Calu3 (cell line): Measurements from ENCODE around the gene KCNJ3. TPM values are rescaled to one million over a fixed set of nuclear protein-coding genes. Genes with fewer than 3 reads are reported as not detected.
A peak's percentile ranks its signal among the peaks of the same experiment; 100 is the strongest.

Experiments
- BruUV-seq: library from RNA; stranded (reverse); fragments of 400-500 nt; replicated peaks from 2 replicates; lab custom pipeline; 2021; lab: Mats Ljungman, UMichigan
- CTCF ChIA-PET: fragments of 300-600 bp; sonication (Branson Sonifier 250); formaldehyde crosslinking; loops from one replicate; lab custom pipeline; 2022; ENCODE audit warnings: antibody characterized with exemption; lab: Charles Lee
- DNase-seq: peaks from one replicate; pipeline ENCODE4 v3.0.0; 2022
- H3K27ac Mint-ChIP-seq: one replicate; pipeline ENCODE4 v1.8.0; 2022; ENCODE audit warnings: mixed read lengths; ENCODE audit not compliant: unreplicated experiment
- H3K27me3 Mint-ChIP-seq: one replicate; pipeline ENCODE4 v1.8.0; 2022; ENCODE audit warnings: mixed read lengths; ENCODE audit not compliant: unreplicated experiment
- H3K36me3 Mint-ChIP-seq: one replicate; pipeline ENCODE4 v1.8.0; 2022; ENCODE audit warnings: mild to moderate bottlenecking, moderate library complexity, mixed read lengths; ENCODE audit not compliant: insufficient read depth, unreplicated experiment
- H3K4me1 Mint-ChIP-seq: one replicate; pipeline ENCODE4 v1.8.0; 2022; ENCODE audit warnings: mild to moderate bottlenecking, low read depth, mixed read lengths; ENCODE audit not compliant: unreplicated experiment
- H3K4me3 Mint-ChIP-seq: one replicate; pipeline ENCODE4 v1.8.0; 2022; ENCODE audit warnings: mild to moderate bottlenecking, low read depth, moderate library complexity, mixed read lengths; ENCODE audit not compliant: unreplicated experiment
- H3K9me3 Mint-ChIP-seq: one replicate; pipeline ENCODE4 v1.8.0; 2022; ENCODE audit warnings: low read depth, mixed read lengths; ENCODE audit not compliant: unreplicated experiment
- intact Hi-C: fragments of 100-400 bp; cut with micrococcal nuclease; formaldehyde crosslinking; loops from one replicate; pipeline ENCODE4 v1.10.0; 2022; ENCODE audit not compliant: unreplicated experiment
- total RNA-seq: library from RNA; stranded (reverse); gene quantifications from 2 replicates; pipeline ENCODE4 v1.2.3, GENCODE V29; 2022
- TF ChIP-seq, protein P1 (sequence below): fragments of 200-600 bp; IDR thresholded peaks from one replicate; pipeline ENCODE4 v1.8.0; 2022; ENCODE audit warnings: antibody characterized with exemption; ENCODE audit not compliant: unreplicated experiment

KCNJ3 gene
- total RNA-seq, 1 experiment from 2014 or later, result 0.17 TPM

DNA sequence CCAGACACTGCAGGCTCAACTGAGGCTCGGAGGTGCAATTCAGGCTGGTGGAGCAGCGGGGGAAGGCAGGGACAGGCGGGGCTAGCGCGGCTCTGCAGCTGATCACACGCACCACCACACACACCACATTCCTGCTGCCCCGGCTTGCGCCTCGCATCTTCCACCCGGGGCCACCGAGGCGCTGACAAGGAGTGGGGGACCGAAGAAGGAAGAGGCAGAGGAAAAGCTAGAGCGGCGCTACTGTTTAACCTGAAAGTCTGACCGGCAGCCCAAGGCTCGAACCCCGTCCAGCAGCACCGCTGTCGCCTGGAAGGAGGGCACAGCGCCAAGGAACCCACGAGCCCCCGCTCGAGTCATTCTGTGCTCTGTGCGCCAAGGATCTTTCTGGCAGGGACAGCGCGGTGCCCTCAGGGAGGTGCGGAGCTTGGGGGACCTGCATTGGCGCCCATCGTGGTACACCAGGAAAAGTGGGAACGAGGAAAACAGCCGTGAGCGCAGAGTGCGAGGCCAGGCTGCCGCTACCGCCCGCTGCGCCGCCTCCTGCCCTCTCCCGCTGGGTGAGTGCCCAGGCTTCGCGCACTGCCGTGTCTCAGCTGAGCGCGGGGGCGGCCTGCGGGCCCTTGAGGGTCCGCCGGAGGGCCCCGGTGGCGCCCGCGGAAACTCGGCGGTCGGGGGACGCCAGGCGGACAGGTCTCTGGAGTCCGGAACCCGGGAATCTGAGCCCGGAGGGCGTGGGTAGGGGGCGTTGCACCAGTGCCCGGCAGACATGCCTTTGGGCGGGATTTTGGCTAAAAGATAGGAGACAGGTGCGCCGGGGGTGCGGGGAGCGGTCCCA, 860 bp upstream of the KCNJ3 start:
- Mint-ChIP-seq H3K4me3 (peak overlapping the region; percentile 89), H3K4me1 (peaks cover 8% of the 10 kb centered on the region), H3K27ac (peak overlapping the region; percentile 63), H3K9me3 (peaks cover 3% of the 10 kb centered on the region), H3K36me3 (peaks cover 11% of the 10 kb centered on the region), H3K27me3 (peaks cover 7% of the 10 kb centered on the region)
- TF ChIP-seq, protein P1, sequence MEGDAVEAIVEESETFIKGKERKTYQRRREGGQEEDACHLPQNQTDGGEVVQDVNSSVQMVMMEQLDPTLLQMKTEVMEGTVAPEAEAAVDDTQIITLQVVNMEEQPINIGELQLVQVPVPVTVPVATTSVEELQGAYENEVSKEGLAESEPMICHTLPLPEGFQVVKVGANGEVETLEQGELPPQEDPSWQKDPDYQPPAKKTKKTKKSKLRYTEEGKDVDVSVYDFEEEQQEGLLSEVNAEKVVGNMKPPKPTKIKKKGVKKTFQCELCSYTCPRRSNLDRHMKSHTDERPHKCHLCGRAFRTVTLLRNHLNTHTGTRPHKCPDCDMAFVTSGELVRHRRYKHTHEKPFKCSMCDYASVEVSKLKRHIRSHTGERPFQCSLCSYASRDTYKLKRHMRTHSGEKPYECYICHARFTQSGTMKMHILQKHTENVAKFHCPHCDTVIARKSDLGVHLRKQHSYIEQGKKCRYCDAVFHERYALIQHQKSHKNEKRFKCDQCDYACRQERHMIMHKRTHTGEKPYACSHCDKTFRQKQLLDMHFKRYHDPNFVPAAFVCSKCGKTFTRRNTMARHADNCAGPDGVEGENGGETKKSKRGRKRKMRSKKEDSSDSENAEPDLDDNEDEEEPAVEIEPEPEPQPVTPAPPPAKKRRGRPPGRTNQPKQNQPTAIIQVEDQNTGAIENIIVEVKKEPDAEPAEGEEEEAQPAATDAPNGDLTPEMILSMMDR, result no peak
- CTCF ChIA-PET, result no interaction called here
- intact Hi-C loops, result no loop called here
- BruUV-seq, result no TSS peak
- peak; percentile 35 for DNase-seq

- DNase-seq, result no peak
- TF ChIP-seq, protein P1, result no peak
- CTCF ChIA-PET, result interaction anchor here (0.6 kb wide), 1 partner anchor 12 kb away, joined by 3 read pairs; no protein-coding TSS in a partner anchor
- peak overlapping the region; percentile 89 for H3K4me3 Mint-ChIP-seq
- no peak overlapping the region for H3K27ac Mint-ChIP-seq
- intact Hi-C loops, result no loop called here
- peaks cover 7% of the 10 kb centered on the region for H3K27me3 Mint-ChIP-seq
- no TSS peak for BruUV-seq
- H3K9me3 Mint-ChIP-seq, result peaks cover 3% of the 10 kb centered on the region
- H3K4me1 Mint-ChIP-seq, result peaks cover 8% of the 10 kb centered on the region
- H3K36me3 Mint-ChIP-seq, result peaks cover 11% of the 10 kb centered on the region
Observed at GRCh38 chr2:154698721-154699574, 453 bp downstream of the KCNJ3 start.

DNA sequence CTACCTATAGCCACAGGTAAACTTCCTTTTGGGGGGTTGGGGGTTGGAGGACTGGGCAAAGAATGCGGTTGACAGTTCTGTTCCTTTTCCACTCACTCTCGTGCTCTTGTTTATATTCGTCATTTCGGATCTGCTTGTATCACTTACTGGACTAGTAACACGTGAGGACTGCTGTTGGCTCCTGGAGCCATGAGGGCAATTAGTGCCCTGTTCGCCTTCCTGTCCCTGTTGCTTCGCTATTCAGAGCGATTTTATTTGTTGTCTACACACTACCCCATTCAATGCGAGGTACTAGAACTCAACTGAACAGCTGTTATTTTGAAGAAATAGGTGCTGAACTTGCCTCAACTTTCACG, 1.1 kb downstream of the KCNJ3 start:
- Mint-ChIP-seq H3K4me1 (peaks cover 8% of the 10 kb centered on the region), H3K9me3 (peaks cover 3% of the 10 kb centered on the region), H3K27me3 (peaks cover 7% of the 10 kb centered on the region), H3K36me3 (peaks cover 11% of the 10 kb centered on the region), H3K27ac (no peak overlapping the region), H3K4me3 (peak overlapping the region; percentile 89)
- no TSS peak for BruUV-seq
- intact Hi-C loops, result no loop called here
- TF ChIP-seq, protein P1, result no peak
- no peak for DNase-seq
- CTCF ChIA-PET, result no interaction called here

DNA sequence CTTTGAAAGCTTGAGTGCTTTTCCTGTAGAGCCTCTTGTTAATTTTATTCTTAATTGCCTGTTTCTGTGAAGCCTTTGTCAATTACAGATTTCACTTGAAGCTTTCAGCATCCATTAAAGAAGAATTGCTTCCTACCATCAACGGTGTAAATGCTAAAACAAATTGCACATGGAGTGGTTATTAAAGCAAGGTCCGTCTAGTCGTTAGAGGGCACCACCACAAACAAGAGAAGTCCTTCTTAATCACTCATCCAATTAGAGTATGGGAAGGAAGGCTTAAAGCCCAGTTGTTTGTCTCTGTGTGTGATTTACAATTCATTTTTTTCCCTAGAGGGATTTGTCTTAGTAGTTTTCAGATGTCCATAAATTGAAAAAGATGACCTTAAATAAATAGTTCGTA, 1.6 kb downstream of the KCNJ3 start:
- Mint-ChIP-seq H3K9me3 (peaks cover 3% of the 10 kb centered on the region), H3K27me3 (peaks cover 7% of the 10 kb centered on the region), H3K27ac (no peak overlapping the region), H3K4me1 (peaks cover 8% of the 10 kb centered on the region), H3K36me3 (peaks cover 11% of the 10 kb centered on the region), H3K4me3 (no peak overlapping the region)
- CTCF ChIA-PET, result no interaction called here
- intact Hi-C loops, result no loop called here
- DNase-seq, result no peak
- no TSS peak for BruUV-seq
- TF ChIP-seq, protein P1, result no peak
